SIG-M5 (cell line): ENCODE data around the gene RNF5.
A peak's percentile ranks its signal among the peaks of the same experiment; 100 is the strongest.
"Not testable (repeated sequence)": the region's sequence is repeated elsewhere in the genome, so short reads cannot be mapped to it uniquely, and the experiment has no call there.

Source experiments
- DNase-seq: peaks from one replicate; lab custom pipeline; 2025; lab: John Stamatoyannopoulos, UW

RNF5 gene

GRCh38 chr6:32177788-32178546 is at the start of gene RNF5:
Gene RNF5, plus strand, starts transcription at chr6:32178405. Its CDS starts 107 bp downstream, at chr6:32178512.
- DNase-seq = peak; percentile 99

GRCh38 chr6:32128751-32129296 is 49.4 kb upstream of the RNF5 start:
- DNase-seq = no peak

- DNase-seq = no peak
Observed at GRCh38 chr6:32129297-32130088, 48.7 kb upstream of the RNF5 start.

GRCh38 chr6:32131439-32131948 is 46.7 kb upstream of the RNF5 start:
- no peak for DNase-seq

GRCh38 chr6:32132110-32132509 is 46.1 kb upstream of the RNF5 start:
- DNase-seq = no peak

- DNase-seq = no peak
Observed at GRCh38 chr6:32133786-32134185, 44.4 kb upstream of the RNF5 start.

GRCh38 chr6:32137454-32137853 is 40.8 kb upstream of the RNF5 start:
- no peak for DNase-seq

GRCh38 chr6:32139590-32139989 is 38.6 kb upstream of the RNF5 start:
- no peak for DNase-seq

GRCh38 chr6:32140420-32141046 is 37.7 kb upstream of the RNF5 start:
- no peak for DNase-seq

- not testable (repeated sequence) for DNase-seq
Observed at GRCh38 chr6:32144238-32144637, 34.0 kb upstream of the RNF5 start.

GRCh38 chr6:32146287-32146686 is 31.9 kb upstream of the RNF5 start:
- no peak for DNase-seq

- DNase-seq = no peak
Observed at GRCh38 chr6:32146687-32147086, 31.5 kb upstream of the RNF5 start.

- no peak for DNase-seq
Observed at GRCh38 chr6:32147401-32148132, 30.6 kb upstream of the RNF5 start.

- no peak for DNase-seq
Observed at GRCh38 chr6:32148289-32149091, 29.7 kb upstream of the RNF5 start.

- DNase-seq = no peak
Observed at GRCh38 chr6:32149092-32149755, 29.0 kb upstream of the RNF5 start.

GRCh38 chr6:32149932-32150870 is 28.0 kb upstream of the RNF5 start:
- DNase-seq = no peak

GRCh38 chr6:32151181-32151862 is 26.9 kb upstream of the RNF5 start:
- DNase-seq = no peak
